Measurements from ENCODE around the gene TMEM150B.

TMEM150B gene

GRCh38 chr19:55368701-55369563, 43.8 kb upstream of the TMEM150B start:
- no peak for TF ChIP-seq CTCF (IDR thresholded peaks at IDR 0.05; ENCODE audit: low read depth, low read length)
- DNase-seq (ENCODE audit: extremely low read depth, low read depth), result no peak

GRCh38 chr19:55368106-55368505, 43.0 kb upstream of the TMEM150B start:
- TF ChIP-seq CTCF (IDR thresholded peaks at IDR 0.05; ENCODE audit: low read depth, low read length), result no peak
- no peak for DNase-seq (ENCODE audit: extremely low read depth, low read depth)

- TF ChIP-seq CTCF (IDR thresholded peaks at IDR 0.05; ENCODE audit: low read depth, low read length), result no peak
- no peak for DNase-seq (ENCODE audit: extremely low read depth, low read depth)
Measured at GRCh38 chr19:55366790-55367189, 41.6 kb upstream of the TMEM150B start.

GRCh38 chr19:55365964-55366363, 40.8 kb upstream of the TMEM150B start:
- no peak for DNase-seq (ENCODE audit: extremely low read depth, low read depth)
- TF ChIP-seq CTCF (IDR thresholded peaks at IDR 0.05; ENCODE audit: low read depth, low read length), result no peak

GRCh38 chr19:55365245-55365644, 40.1 kb upstream of the TMEM150B start:
- no peak for TF ChIP-seq CTCF (IDR thresholded peaks at IDR 0.05; ENCODE audit: low read depth, low read length)
- DNase-seq (ENCODE audit: extremely low read depth, low read depth), result no peak

- TF ChIP-seq CTCF (IDR thresholded peaks at IDR 0.05; ENCODE audit: low read depth, low read length), result no peak
- no peak for DNase-seq (ENCODE audit: extremely low read depth, low read depth)
Measured at GRCh38 chr19:55362990-55363716, 38.0 kb upstream of the TMEM150B start, which contains the start of gene GARIN5B. Gene GARIN5B, minus strand, starts transcription at chr19:55363260. Its CDS starts 194 bp downstream, at chr19:55363066.

Data from AG09319 (cell line).